Spinal cord (tissue), 10 donors: Measurements from ENCODE around the gene IMMT. TPM values are rescaled to one million over a fixed set of nuclear protein-coding genes. Genes with fewer than 3 reads are reported as not detected.

ENCODE experiments used
- DNase-seq, 6 donors: peaks; one replicate each; pipeline versions ENCODE4 v3.0.0 to v3.0.0-alpha.2; 2013 to 2015; ENCODE audit warnings: low spot score in 6 of 6, low read depth in 4 of 6
- H3K27ac ChIP-seq: one replicate; pipeline ENCODE4 v1.5.1; 2013; ENCODE audit warnings: low read depth, low read length, control low read depth
- H3K27me3 ChIP-seq: one replicate; pipeline ENCODE4 v1.6.1; 2013; ENCODE audit warnings: low read length; ENCODE audit not compliant: control insufficient read depth, insufficient read depth
- H3K36me3 ChIP-seq: one replicate; pipeline ENCODE4 v1.6.1; 2013; ENCODE audit warnings: low read length; ENCODE audit not compliant: control insufficient read depth, insufficient read depth
- H3K4me1 ChIP-seq: one replicate; pipeline ENCODE4 v1.6.1; 2013; ENCODE audit warnings: low read length; ENCODE audit not compliant: control insufficient read depth, insufficient read depth
- H3K4me3 ChIP-seq: one replicate; pipeline ENCODE4 v1.5.1; 2013; ENCODE audit warnings: low read depth, low read length, control low read depth
- H3K9me3 ChIP-seq: one replicate; pipeline ENCODE4 v1.6.1; 2013; ENCODE audit warnings: low read length; ENCODE audit not compliant: control insufficient read depth, insufficient read depth
- WGBS: methylation state at CpG from one replicate; pipeline ENCODE4 v1.1.5; 2013; ENCODE audit warnings: missing lambda C conversion rate; ENCODE audit not compliant: insufficient coverage; 5-methylcytosine and 5-hydroxymethylcytosine counted together
- polyA plus RNA-seq, 2 donors: library from polyadenylated mRNA; unstranded; fragments of 120-200 nt; gene quantifications; one replicate each; pipeline ENCODE4 v1.2.1, GENCODE V29; 2013; ENCODE audit not compliant: insufficient read length in 2 of 2
- total RNA-seq, 2 donors: library from RNA; depleted of rRNA in 1 of 2; stranded (reverse); fragments of 120-200 nt in 1 of 2; fragments of >200 nt in 1 of 2; gene quantifications; one replicate each; pipeline versions ENCODE4 v1.2.3 to v1.2.4, GENCODE V29; 2013 to 2014
- donor health status: healthy.

IMMT gene
- total and polyA plus RNA-seq, 4 donors = 58.1 to 87.8 (median 76.9) TPM

GRCh38 chr2:86237172-86237571 is 41.9 kb upstream of the IMMT start:
- WGBS = no CpG with 5 or more reads among the region's 5 CpGs
- no peak overlapping the region for H3K4me3 ChIP-seq
- DNase-seq = no peak
- no peak overlapping the region for H3K27ac ChIP-seq
- no peaks in the 10 kb centered on the region for H3K27me3 ChIP-seq
- no peaks in the 10 kb centered on the region for H3K9me3 ChIP-seq
- peaks cover 27% of the 10 kb centered on the region for H3K36me3 ChIP-seq
- peaks cover 7% of the 10 kb centered on the region for H3K4me1 ChIP-seq

GRCh38 chr2:86235196-86235980 is 40.1 kb upstream of the IMMT start:
- H3K27ac ChIP-seq = no peak overlapping the region
- H3K4me1 ChIP-seq = peaks cover 14% of the 10 kb centered on the region
- H3K36me3 ChIP-seq = peaks cover 30% of the 10 kb centered on the region
- DNase-seq = no peak
- WGBS = 25% methylated on average over 3 of the region's 12 CpGs
- no peak overlapping the region for H3K4me3 ChIP-seq
- no peaks in the 10 kb centered on the region for H3K9me3 ChIP-seq
- H3K27me3 ChIP-seq = no peaks in the 10 kb centered on the region

DNA sequence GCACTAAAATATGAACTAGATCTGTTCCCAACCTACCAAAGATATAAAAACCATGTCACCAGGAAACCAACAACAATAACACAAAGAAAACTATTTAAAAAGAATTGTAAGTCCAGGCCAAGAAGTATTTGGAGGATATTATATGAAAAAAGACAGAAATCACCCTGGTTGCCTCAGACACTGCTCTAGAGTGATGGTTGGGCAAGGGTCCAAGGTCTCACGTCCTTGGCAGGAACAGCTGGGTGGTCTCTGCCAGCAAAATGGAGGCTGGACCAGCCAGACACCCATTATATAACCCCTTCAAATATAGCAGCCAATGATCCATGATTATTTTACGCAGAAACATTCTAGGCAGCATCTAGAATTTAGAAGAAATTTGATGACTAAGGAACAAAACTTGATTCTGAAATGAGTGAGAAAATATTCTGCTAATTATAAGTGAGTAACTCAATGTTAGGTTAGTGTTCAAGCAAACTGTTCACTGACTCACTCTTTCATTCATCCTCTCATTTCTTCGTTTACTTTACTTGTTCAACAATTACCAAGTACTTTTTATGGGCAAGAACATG is 39.4 kb upstream of the IMMT start:
- Histone ChIP-seq H3K27me3 (no peaks in the 10 kb centered on the region), H3K4me1 (peaks cover 14% of the 10 kb centered on the region), H3K4me3 (no peak overlapping the region), H3K9me3 (no peaks in the 10 kb centered on the region), H3K27ac (no peak overlapping the region), H3K36me3 (peaks cover 32% of the 10 kb centered on the region)
- WGBS = 17% methylated on average over 1 of the region's 3 CpGs
- peak in 2 of 6 donors; percentile 49 to 64 for DNase-seq

DNA sequence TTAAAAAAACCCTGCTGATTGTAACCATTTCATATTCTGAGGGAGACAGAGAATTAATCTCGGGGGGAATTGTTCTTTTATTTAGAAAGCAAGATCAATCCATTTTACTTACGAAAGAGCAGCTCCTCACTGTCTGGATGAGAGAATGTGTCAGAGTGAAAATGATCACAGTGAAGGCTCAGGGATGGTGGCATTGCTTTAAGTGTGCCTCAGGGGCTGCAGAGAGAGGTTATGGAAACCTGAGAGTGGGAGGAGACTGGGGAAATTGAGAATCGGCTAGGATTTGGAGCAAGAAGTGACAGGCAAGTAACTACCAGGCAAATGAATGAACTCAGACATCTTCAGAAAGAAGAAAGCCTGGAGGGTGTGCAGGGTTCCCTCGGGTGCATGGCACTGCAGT is 38.2 kb upstream of the IMMT start:
- peak in 1 of 6 donors; percentile 76 for DNase-seq
- peaks cover 32% of the 10 kb centered on the region for H3K36me3 ChIP-seq
- 21% methylated on average over 2 of the region's 4 CpGs for WGBS
- H3K9me3 ChIP-seq = no peaks in the 10 kb centered on the region
- H3K27me3 ChIP-seq = no peaks in the 10 kb centered on the region
- H3K4me1 ChIP-seq = peaks cover 14% of the 10 kb centered on the region
- no peak overlapping the region for H3K4me3 ChIP-seq
- H3K27ac ChIP-seq = no peak overlapping the region

DNA sequence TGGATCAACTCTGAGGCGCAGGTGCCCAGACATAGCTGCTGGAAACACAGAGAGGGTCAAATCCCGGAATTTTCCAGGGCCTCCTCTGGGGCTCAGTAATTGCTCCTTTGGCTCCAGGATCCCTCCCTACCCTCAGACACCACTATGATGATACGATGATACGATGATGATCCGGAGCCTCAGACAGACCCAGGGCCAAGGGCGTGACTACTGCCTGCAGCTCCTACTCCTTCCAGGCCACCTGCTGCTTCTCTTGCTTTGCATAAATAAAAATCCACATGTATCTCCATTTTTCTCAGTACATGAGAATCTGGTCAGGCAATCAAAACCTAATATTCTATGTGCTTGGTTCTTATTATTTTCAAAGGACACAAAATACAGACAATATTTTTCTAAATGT is 37.6 kb upstream of the IMMT start:
- H3K27ac ChIP-seq = no peak overlapping the region
- no peak overlapping the region for H3K4me3 ChIP-seq
- no peaks in the 10 kb centered on the region for H3K27me3 ChIP-seq
- H3K36me3 ChIP-seq = peaks cover 35% of the 10 kb centered on the region
- 84% methylated on average over 6 of the region's 6 CpGs for WGBS
- H3K9me3 ChIP-seq = no peaks in the 10 kb centered on the region
- H3K4me1 ChIP-seq = peaks cover 14% of the 10 kb centered on the region
- peak in 2 of 6 donors; percentile 20 to 37 for DNase-seq

GRCh38 chr2:86232373-86232784 is 37.1 kb upstream of the IMMT start:
- no peaks in the 10 kb centered on the region for H3K9me3 ChIP-seq
- H3K4me1 ChIP-seq = peaks cover 14% of the 10 kb centered on the region
- DNase-seq = no peak
- H3K36me3 ChIP-seq = peaks cover 37% of the 10 kb centered on the region
- 89% methylated on average over 15 of the region's 15 CpGs for WGBS
- H3K4me3 ChIP-seq = no peak overlapping the region
- no peaks in the 10 kb centered on the region for H3K27me3 ChIP-seq
- no peak overlapping the region for H3K27ac ChIP-seq

- Histone ChIP-seq H3K27me3 (no peaks in the 10 kb centered on the region), H3K36me3 (peaks cover 42% of the 10 kb centered on the region), H3K4me3 (no peak overlapping the region), H3K27ac (no peak overlapping the region), H3K4me1 (peaks cover 14% of the 10 kb centered on the region), H3K9me3 (no peaks in the 10 kb centered on the region)
- WGBS = 85% methylated on average over 13 of the region's 13 CpGs
- no peak for DNase-seq
Observed at GRCh38 chr2:86231680-86232372, 36.6 kb upstream of the IMMT start.

- Histone ChIP-seq H3K9me3 (no peaks in the 10 kb centered on the region), H3K36me3 (peaks cover 42% of the 10 kb centered on the region), H3K27ac (no peak overlapping the region), H3K27me3 (no peaks in the 10 kb centered on the region), H3K4me3 (no peak overlapping the region), H3K4me1 (peaks cover 14% of the 10 kb centered on the region)
- no peak for DNase-seq
- WGBS = 94% methylated on average over 3 of the region's 5 CpGs
Observed at GRCh38 chr2:86230961-86231360, 35.7 kb upstream of the IMMT start.

GRCh38 chr2:86229221-86229620 is 34.0 kb upstream of the IMMT start:
- no peak overlapping the region for H3K4me3 ChIP-seq
- peaks cover 26% of the 10 kb centered on the region for H3K4me1 ChIP-seq
- no peak for DNase-seq
- peaks cover 44% of the 10 kb centered on the region for H3K36me3 ChIP-seq
- 75% methylated on average over 3 of the region's 4 CpGs for WGBS
- H3K27ac ChIP-seq = no peak overlapping the region
- no peaks in the 10 kb centered on the region for H3K9me3 ChIP-seq
- H3K27me3 ChIP-seq = no peaks in the 10 kb centered on the region
